Epithelial cell of esophagus (primary cell): ENCODE results near the gene PRSS21.

ENCODE experiments used
- DNase-seq: peaks from one replicate; pipeline ENCODE4 v3.0.0; 2010; ENCODE audit warnings: low read depth
- H3K4me3 ChIP-seq: 2 replicates; pipeline ENCODE4 v1.5.1; 2011; ENCODE audit warnings: mild to moderate bottlenecking, low read length, control low read depth
- CTCF ChIP-seq: IDR thresholded peaks from 2 replicates; pipeline ENCODE4 v1.5.1; 2011; ENCODE audit warnings: low read depth, mild to moderate bottlenecking, low read length, control low read depth, inconsistent platforms; ENCODE audit not compliant: insufficient read depth; ENCODE audit errors: missing control alignments

The PRSS21 gene

DNA sequence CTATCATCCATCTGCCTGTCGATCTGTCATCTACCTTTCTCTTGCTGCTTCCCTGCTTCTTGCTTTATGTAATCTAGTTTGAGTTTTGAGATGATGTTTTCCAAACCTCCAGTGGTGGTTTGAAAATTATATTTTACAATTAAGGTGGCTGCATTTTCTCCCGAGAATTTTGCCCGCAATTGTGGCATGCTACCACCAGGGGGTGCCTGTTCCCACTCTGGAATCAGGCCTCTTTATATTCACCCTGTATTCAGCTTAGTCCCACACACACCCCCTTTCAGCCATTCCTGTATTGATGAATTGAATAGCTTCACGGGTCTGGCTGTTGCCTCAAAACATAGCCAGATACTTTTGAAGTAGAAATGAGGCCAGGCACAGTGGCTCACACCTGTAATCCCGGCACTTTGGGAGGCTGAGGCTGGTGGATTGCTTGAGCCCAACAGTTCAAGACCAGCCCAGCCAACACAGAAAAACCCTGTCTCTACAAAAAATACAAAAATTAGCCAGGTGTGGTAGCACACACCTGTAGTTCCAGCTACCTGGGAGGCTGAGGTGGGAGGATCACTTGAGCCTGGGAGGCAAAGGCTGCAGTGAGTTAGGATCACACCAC lies 37.8 kb downstream of the PRSS21 start:
- H3K4me3 ChIP-seq, result no peak overlapping the region
- peak; percentile 49 for TF ChIP-seq CTCF
- DNase-seq, result no peak

- H3K4me3 ChIP-seq, result no peak overlapping the region
- no peak for DNase-seq
- no peak for TF ChIP-seq CTCF
These were observed 38.5 kb downstream of the PRSS21 start for GRCh38 chr16:2855536-2855935.

- peak; percentile 30 for DNase-seq
- H3K4me3 ChIP-seq, result no peak overlapping the region
- no peak for TF ChIP-seq CTCF
These were observed 39.1 kb downstream of the PRSS21 start for GRCh38 chr16:2856061-2856670.

DNA sequence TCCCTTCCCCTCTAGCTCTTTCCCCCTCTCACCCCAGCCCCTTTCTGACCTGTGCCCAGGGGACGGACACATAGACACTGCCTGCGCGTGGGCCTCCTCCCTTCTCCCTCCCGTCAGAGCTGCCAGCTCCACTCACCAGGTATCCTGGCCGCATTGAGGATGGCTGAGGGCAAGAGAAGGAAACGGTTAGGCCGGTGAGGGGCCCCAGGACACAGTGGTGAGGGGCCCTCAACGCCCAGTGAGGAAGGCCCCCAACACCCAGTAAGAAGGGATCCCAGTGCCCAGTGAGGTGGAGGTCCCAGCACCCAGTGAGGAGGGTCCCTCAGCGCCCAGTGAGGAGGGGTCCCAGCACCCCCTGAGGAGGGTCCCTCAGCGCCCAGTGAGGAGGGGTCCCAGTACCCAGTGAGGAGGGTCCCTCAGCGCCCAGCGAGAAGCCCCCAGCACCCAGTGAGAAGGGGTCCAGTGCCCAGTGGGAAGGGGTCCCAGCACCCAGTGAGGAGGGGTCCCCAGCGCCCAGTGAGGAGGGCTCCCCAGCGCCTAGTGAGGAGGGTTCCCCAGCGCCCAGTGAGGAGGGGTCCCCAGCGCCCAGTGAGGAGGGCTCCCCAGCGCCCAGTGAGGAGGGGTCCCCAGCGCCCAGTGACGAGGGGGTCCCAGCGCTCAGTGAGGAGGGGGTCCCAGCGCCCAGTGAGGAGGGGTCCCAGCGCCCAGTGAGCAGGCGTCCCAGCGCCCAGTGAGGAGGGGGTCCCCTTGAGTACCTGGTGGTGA lies 39.8 kb downstream of the PRSS21 start:
- TF ChIP-seq CTCF, result no peak
- H3K4me3 ChIP-seq, result peak overlapping the region; percentile 44
- DNase-seq, result no peak

GRCh38 chr16:2857451-2858244 lies 40.6 kb downstream of the PRSS21 start, which contains the start of gene PRSS22:
Gene PRSS22, minus strand, starts transcription at chr16:2858170. Its CDS starts 66 bp downstream, at chr16:2858104.
- H3K4me3 ChIP-seq, result peak within 1 kb of the TSS; percentile 44
- TF ChIP-seq CTCF, result no peak

GRCh38 chr16:2858245-2859025 lies 41.4 kb downstream of the PRSS21 start:
- peak; percentile 10 for TF ChIP-seq CTCF
- H3K4me3 ChIP-seq, result peak overlapping the region; percentile 44
- DNase-seq, result peak; percentile 78

More at GRCh38 chr16:2857451-2858244, 40.6 kb downstream of the PRSS21 start, which contains the start of gene PRSS22:
- DNase-seq, result peak; percentile 56
